ENCODE results near the gene WNT6. TPM values are rescaled to one million over a fixed set of nuclear protein-coding genes. Genes with fewer than 3 reads are reported as not detected.
"Not testable (repeated sequence)": the region's sequence is repeated elsewhere in the genome, so short reads cannot be mapped to it uniquely, and the experiment has no call there.

WNT6 gene
- total and polyA plus RNA-seq, 12 donors, result 0.06 to 2.2 (median 0.67) TPM; not detected in 2

DNA sequence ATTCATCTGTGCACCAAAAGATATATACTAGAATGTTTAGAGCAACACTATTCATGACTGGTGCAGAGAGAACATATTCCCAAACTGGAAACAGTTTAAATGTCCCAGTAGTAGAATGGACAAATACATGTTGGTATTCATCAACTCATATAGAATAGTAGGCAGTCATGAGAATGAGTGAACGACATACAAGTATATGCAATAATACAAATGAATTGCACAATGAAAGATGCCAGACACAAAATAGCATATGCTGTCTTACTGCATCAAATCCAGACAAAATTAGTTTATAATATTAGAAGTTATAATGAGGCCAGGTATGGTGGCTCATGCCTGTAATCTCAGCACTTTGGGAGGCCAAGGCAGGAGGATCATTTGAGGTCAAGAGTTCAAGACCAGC, 19.7 kb upstream of the WNT6 start:
- intact Hi-C loops (cut with DNase I), result loop anchor here in 1 of 2 donors (10.0 kb wide), 1 partner anchor 145 kb away; no protein-coding TSS in a partner anchor
- H3K36me3 ChIP-seq (replicated peaks in 1 of 2), result no peaks in the 10 kb centered on the region
- H3K4me3 ChIP-seq, result no peak overlapping the region
- H3K4me1 ChIP-seq (replicated peaks in 1 of 2), result no peaks in the 10 kb centered on the region
- peaks cover 0 to 9% (median 0%) of the 10 kb centered on the region in 3 donors for H3K9me3 ChIP-seq (replicated peaks in 1 of 3)
- H3K27me3 ChIP-seq, result no peaks in the 10 kb centered on the region
- WGBS, 4 donors, result 51 to 70% (median 58%) methylated on average over 1 of the region's 1 CpG
- no peak overlapping the region for H3K27ac ChIP-seq
- no peak for DNase-seq
- TF ChIP-seq, protein P1, sequence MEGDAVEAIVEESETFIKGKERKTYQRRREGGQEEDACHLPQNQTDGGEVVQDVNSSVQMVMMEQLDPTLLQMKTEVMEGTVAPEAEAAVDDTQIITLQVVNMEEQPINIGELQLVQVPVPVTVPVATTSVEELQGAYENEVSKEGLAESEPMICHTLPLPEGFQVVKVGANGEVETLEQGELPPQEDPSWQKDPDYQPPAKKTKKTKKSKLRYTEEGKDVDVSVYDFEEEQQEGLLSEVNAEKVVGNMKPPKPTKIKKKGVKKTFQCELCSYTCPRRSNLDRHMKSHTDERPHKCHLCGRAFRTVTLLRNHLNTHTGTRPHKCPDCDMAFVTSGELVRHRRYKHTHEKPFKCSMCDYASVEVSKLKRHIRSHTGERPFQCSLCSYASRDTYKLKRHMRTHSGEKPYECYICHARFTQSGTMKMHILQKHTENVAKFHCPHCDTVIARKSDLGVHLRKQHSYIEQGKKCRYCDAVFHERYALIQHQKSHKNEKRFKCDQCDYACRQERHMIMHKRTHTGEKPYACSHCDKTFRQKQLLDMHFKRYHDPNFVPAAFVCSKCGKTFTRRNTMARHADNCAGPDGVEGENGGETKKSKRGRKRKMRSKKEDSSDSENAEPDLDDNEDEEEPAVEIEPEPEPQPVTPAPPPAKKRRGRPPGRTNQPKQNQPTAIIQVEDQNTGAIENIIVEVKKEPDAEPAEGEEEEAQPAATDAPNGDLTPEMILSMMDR (IDR thresholded peaks at IDR 0.05), result no peak

DNA sequence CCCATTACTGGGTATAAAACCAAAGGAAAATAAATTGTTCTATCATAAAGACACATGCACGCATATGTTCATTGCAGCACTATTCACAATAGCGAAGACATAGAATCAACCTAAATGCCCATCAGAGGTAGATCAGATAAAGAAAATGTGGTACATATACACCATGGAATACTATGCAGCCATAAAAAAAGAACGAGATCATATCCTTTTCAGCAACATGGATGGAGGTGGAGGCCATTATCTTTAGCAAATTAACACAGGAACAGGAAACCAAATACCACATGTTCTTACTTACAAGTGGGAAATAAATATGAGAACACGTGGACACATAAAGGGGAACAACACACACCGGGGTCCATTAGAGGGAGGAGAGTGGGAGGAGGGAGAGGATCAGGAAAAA, 15.3 kb upstream of the WNT6 start:
- H3K36me3 ChIP-seq (replicated peaks in 1 of 2); H3K4me3 ChIP-seq; H3K9me3 ChIP-seq (replicated peaks in 1 of 3); DNase-seq; H3K4me1 ChIP-seq (replicated peaks in 1 of 2); H3K27ac ChIP-seq: not testable (repeated sequence)
- H3K27me3 ChIP-seq, result peaks cover 14% of the 10 kb centered on the region
- intact Hi-C loops (cut with DNase I), result loop anchor here in 1 of 2 donors (10.0 kb wide), 1 partner anchor 150 kb away; no protein-coding TSS in a partner anchor
- 76 to 90% (median 79%) methylated on average over 5 of the region's 5 CpGs for WGBS, 4 donors

DNA sequence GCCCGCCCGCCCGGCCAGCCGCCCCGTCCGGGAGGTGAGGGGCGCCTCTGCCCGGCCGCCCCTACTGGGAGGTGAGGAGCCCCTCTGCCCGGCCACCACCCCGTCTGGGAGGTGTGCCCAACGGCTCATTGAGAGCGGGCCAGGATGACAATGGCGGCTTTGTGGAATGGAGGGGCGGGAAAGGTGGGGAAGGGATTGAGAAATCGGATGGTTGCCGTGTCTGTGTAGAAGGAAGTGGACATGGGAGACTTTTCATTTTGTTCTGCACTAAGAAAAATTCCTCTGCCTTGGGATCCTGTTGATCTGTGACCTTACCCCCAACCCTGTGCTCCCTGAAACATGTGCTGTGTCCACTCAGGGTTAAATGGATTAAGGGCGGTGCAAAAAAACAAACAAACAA, 12.6 kb upstream of the WNT6 start:
- intact Hi-C loops (cut with DNase I), result loop anchor here (5.0 to 10.0 kb wide), 3 partner anchors 135 to 155 kb away; partner anchors contain the start of gene TTLL4 (in 1 of the 2)
- H3K36me3 ChIP-seq (replicated peaks in 1 of 2); H3K4me3 ChIP-seq; H3K9me3 ChIP-seq (replicated peaks in 1 of 3); H3K27ac ChIP-seq; H3K4me1 ChIP-seq (replicated peaks in 1 of 2): not testable (repeated sequence)
- peak in 1 of 7 donors; percentile 9 for DNase-seq
- peaks cover 16% of the 10 kb centered on the region for H3K27me3 ChIP-seq
- WGBS, 4 donors, result 71 to 93% (median 85%) methylated on average over 9 to 18 of the region's 18 CpGs

DNA sequence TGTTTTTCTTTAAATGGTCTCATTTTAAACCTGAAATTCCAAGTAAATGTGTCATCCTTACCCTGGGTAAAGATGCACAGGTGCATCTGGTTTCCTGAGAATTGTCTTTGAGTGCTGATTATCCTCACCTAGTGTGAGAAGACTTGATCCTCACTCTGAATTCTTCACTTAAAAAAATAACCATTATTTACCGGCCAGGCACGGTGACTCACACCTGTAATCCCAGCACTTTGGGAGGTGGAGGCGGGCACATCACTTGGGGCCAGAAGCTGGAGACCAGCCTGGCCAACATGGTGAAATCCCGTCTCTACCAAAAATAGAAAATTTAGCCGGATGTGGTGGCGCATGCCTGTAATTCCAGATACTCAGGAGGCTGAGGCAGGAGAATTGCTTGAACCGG, 9.9 kb upstream of the WNT6 start:
- Histone ChIP-seq H3K4me1 (replicated peaks in 1 of 2) (no peaks in the 10 kb centered on the region), H3K27ac (no peak overlapping the region), H3K4me3 (no peak overlapping the region), H3K36me3 (replicated peaks in 1 of 2) (no peaks in the 10 kb centered on the region), H3K9me3 (replicated peaks in 1 of 3) (no peaks in the 10 kb centered on the region), H3K27me3 (peaks cover 21% of the 10 kb centered on the region)
- intact Hi-C loops (cut with DNase I), result loop anchor here (5.0 to 10.0 kb wide), 5 partner anchors 48 to 157 kb away; partner anchors contain the start of gene TTLL4 (in 1 of the 2)
- TF ChIP-seq, protein P1 (IDR thresholded peaks at IDR 0.05), result no peak
- no peak for TF ChIP-seq POLR2A (IDR thresholded peaks at IDR 0.05)
- DNase-seq, result no peak
- 65 to 74% (median 71%) methylated on average over 6 to 7 of the region's 7 CpGs for WGBS, 4 donors

DNA sequence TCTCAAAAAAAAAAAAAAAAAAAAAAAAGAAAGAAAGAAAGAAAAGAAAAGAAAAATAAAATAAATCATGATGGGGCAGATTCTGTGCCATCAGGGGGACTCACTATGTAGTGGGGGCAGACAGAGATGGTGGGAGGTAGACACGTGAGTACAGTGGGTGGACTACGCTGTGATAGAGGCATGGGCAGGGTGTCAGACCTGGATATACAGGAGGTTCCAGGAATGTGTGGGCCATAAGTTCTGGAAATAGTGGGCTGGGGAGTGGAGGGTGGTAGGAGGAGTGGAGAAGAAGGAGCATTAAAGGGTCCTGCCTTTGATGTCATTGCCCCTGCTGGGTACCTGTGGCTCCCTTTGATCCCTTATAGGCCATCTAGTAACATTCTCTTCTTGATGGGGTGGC, 8.8 kb upstream of the WNT6 start:
- 66 to 80% (median 71%) methylated on average over 2 of the region's 2 CpGs for WGBS, 4 donors

More for the DNA sequence above, 8.8 kb upstream of the WNT6 start:
- DNase-seq, result no peak
- Histone ChIP-seq H3K4me1 (replicated peaks in 1 of 2) (no peaks in the 10 kb centered on the region), H3K27ac (no peak overlapping the region), H3K9me3 (replicated peaks in 1 of 3) (no peaks in the 10 kb centered on the region), H3K36me3 (replicated peaks in 1 of 2) (no peaks in the 10 kb centered on the region), H3K27me3 (peaks cover 24% of the 10 kb centered on the region), H3K4me3 (no peak overlapping the region)
- no peak for TF ChIP-seq POLR2A (IDR thresholded peaks at IDR 0.05)
- TF ChIP-seq, protein P1 (IDR thresholded peaks at IDR 0.05), result no peak
- intact Hi-C loops (cut with DNase I), result loop anchor here in 1 of 2 donors (5.0 kb wide), 2 partner anchors 47 to 143 kb away; no protein-coding TSS in a partner anchor
